IMR-90 (cell line): ENCODE data around the gene CRAMP1. TPM values are rescaled to one million over a fixed set of nuclear protein-coding genes. Genes with fewer than 3 reads are reported as not detected.

Experiments used
- ATAC-seq: fragments of 200-7000 bp; cut with Tn5 transposase; 2 replicates; pipeline ENCODE4 v1.9.1; 2020; ENCODE audit warnings: low read depth, mild to moderate bottlenecking, moderate library complexity
- BruUV-seq: library from RNA; stranded (reverse); fragments of 400-500 nt; replicated peaks from 2 replicates; lab custom pipeline; 2021; lab: Mats Ljungman, UMichigan
- CTCF ChIA-PET: fragments of 300-600 bp; formaldehyde crosslinking; extraction: SDS; loops from one replicate; lab custom pipeline; 2021; ENCODE audit warnings: antibody characterized with exemption; lab: Yijun Ruan, JAX
- POLR2A ChIA-PET: fragments of 300-600 bp; sonication (Branson Sonifier 250); formaldehyde crosslinking; loops from one replicate; lab custom pipeline; 2022; ENCODE audit warnings: antibody characterized with exemption; ENCODE audit not compliant: unreplicated experiment; lab: Charles Lee
- DNase-seq: peaks from one replicate; pipeline ENCODE4 v3.0.0; 2013
- H2AFZ ChIP-seq: replicated peaks from 2 replicates; pipeline ENCODE3; 2013; ENCODE audit warnings: low read length, mild to moderate bottlenecking; ENCODE audit not compliant: poor library complexity
- H2AK5ac ChIP-seq: 2 replicates; pipeline ENCODE4 v1.6.1; 2013; ENCODE audit warnings: low read depth, low read length, inconsistent platforms
- H2AK9ac ChIP-seq: replicated peaks from 2 replicates; pipeline ENCODE3; 2013; ENCODE audit warnings: mild to moderate bottlenecking, low read depth, low read length, moderate library complexity; ENCODE audit not compliant: poor library complexity
- H2BK120ac ChIP-seq: 2 replicates; pipeline ENCODE4 v1.6.1; 2013; ENCODE audit warnings: low read depth, low read length, inconsistent platforms
- H2BK15ac ChIP-seq: 3 replicates; pipeline ENCODE4 v1.6.1; 2013; ENCODE audit warnings: low read depth, low read length, inconsistent platforms
- H2BK20ac ChIP-seq: 2 replicates; pipeline ENCODE4 v1.6.1; 2013; ENCODE audit warnings: low read depth, mild to moderate bottlenecking, inconsistent platforms, low read length, moderate library complexity
- H2BK5ac ChIP-seq: 2 replicates; pipeline ENCODE4 v1.6.1; 2013; ENCODE audit warnings: mild to moderate bottlenecking, low read depth, low read length, inconsistent platforms; ENCODE audit not compliant: poor library complexity, severe bottlenecking
- H3K14ac ChIP-seq: replicated peaks from 2 replicates; pipeline ENCODE4 v1.6.1; 2013; ENCODE audit warnings: low read depth, low read length, inconsistent platforms
- H3K18ac ChIP-seq: 2 replicates; pipeline ENCODE4 v1.6.1; 2013; ENCODE audit warnings: low read depth, low read length, control low read depth
- H3K23ac ChIP-seq: 2 replicates; pipeline ENCODE4 v1.6.1; 2013; ENCODE audit warnings: low read depth, low read length, inconsistent platforms
- H3K27ac ChIP-seq: 2 replicates; pipeline ENCODE4 v1.5.1; 2013; ENCODE audit warnings: mild to moderate bottlenecking, control low read depth, low read length; ENCODE audit not compliant: insufficient read depth
- H3K27me3 ChIP-seq: 2 replicates; pipeline ENCODE4 v1.6.1; 2013; ENCODE audit warnings: low read length; ENCODE audit not compliant: control insufficient read depth, insufficient read depth
- H3K36me3 ChIP-seq: 2 replicates; pipeline ENCODE4 v1.6.1; 2013; ENCODE audit warnings: low read length, mixed read lengths; ENCODE audit not compliant: control insufficient read depth, insufficient read depth
- H3K4ac ChIP-seq: 2 replicates; pipeline ENCODE4 v1.6.1; 2013; ENCODE audit warnings: low read depth, low read length, inconsistent platforms
- H3K4me1 ChIP-seq: 2 replicates; pipeline ENCODE4 v1.6.1; 2013; ENCODE audit warnings: low read length, mixed read lengths; ENCODE audit not compliant: control insufficient read depth, insufficient read depth
- H3K4me2 ChIP-seq: 2 replicates; pipeline ENCODE4 v1.6.1; 2013; ENCODE audit warnings: low read depth, mild to moderate bottlenecking, control low read depth, low read length, moderate library complexity
- H3K4me3 ChIP-seq: 2 replicates; pipeline ENCODE4 v1.5.1; 2013; ENCODE audit warnings: low read depth, mild to moderate bottlenecking, control low read depth, low read length, moderate library complexity; ENCODE audit not compliant: insufficient read depth
- H3K56ac ChIP-seq: 2 replicates; pipeline ENCODE4 v1.6.1; 2013; ENCODE audit warnings: low read length, inconsistent platforms; ENCODE audit not compliant: insufficient read depth; ENCODE audit errors: extremely low read depth
- H3K79me1 ChIP-seq, 2 experiments: 2 replicates each; pipeline ENCODE4 v1.6.1; 2013; ENCODE audit warnings: low read length in 2 of 2, inconsistent platforms in 1 of 2, low read depth in 1 of 2
- H3K9ac ChIP-seq: 2 replicates; pipeline ENCODE4 v1.6.1; 2013; ENCODE audit warnings: low read depth, low read length, control low read depth
- H3K9me1 ChIP-seq: 2 replicates; pipeline ENCODE4 v1.6.1; 2013; ENCODE audit warnings: low read length, inconsistent platforms; ENCODE audit not compliant: insufficient read depth
- H3K9me3 ChIP-seq: 2 replicates; pipeline ENCODE4 v1.6.1; 2013; ENCODE audit warnings: low read length; ENCODE audit not compliant: control insufficient read depth, insufficient read depth
- H4K20me1 ChIP-seq: 2 replicates; pipeline ENCODE4 v1.6.1; 2013; ENCODE audit warnings: low read length, inconsistent platforms; ENCODE audit not compliant: insufficient read depth
- H4K5ac ChIP-seq: 2 replicates; pipeline ENCODE4 v1.6.1; 2013; ENCODE audit warnings: mild to moderate bottlenecking, low read depth, low read length, control low read depth
- H4K8ac ChIP-seq, 2 experiments: 2 replicates each; pipeline ENCODE4 v1.6.1; 2013; ENCODE audit warnings: low read depth in 2 of 2, low read length in 2 of 2, control low read depth in 1 of 2, inconsistent platforms in 1 of 2
- H4K91ac ChIP-seq: 2 replicates; pipeline ENCODE4 v1.6.1; 2013; ENCODE audit warnings: low read depth, low read length, inconsistent platforms; ENCODE audit not compliant: insufficient read depth
- BHLHE40 ChIP-seq: fragments of 150-350 bp; IDR thresholded peaks from 2 replicates; pipeline ENCODE4 v1.6.1; 2016; ENCODE audit warnings: mild to moderate bottlenecking, low read depth, low read length
- CEBPB ChIP-seq: IDR thresholded peaks from 2 replicates; pipeline ENCODE4 v1.6.1; 2012; ENCODE audit warnings: low read depth, low read length, improper control_type of control experiment
- CHD1 ChIP-seq: IDR thresholded peaks from 2 replicates; pipeline ENCODE4 v1.6.1; 2012; ENCODE audit warnings: low read depth, low read length, improper control_type of control experiment
- ELK1 ChIP-seq: fragments of 150-350 bp; IDR thresholded peaks from 2 replicates; pipeline ENCODE4 v1.6.1; 2016; ENCODE audit warnings: low read depth, mild to moderate bottlenecking, low read length, moderate library complexity, borderline replicate concordance
- FOS ChIP-seq: fragments of 150-350 bp; IDR thresholded peaks from 2 replicates; pipeline ENCODE4 v1.6.1; 2016; ENCODE audit warnings: low read depth, low read length
- MAFK ChIP-seq: IDR thresholded peaks from 2 replicates; pipeline ENCODE4 v1.6.1; 2012; ENCODE audit warnings: low read depth, low read length, improper control_type of control experiment
- MAZ ChIP-seq: IDR thresholded peaks from 2 replicates; pipeline ENCODE4 v1.6.1; 2012; ENCODE audit warnings: low read depth, mild to moderate bottlenecking, low read length, improper control_type of control experiment, moderate library complexity, borderline replicate concordance
- MXI1 ChIP-seq: IDR thresholded peaks from 2 replicates; pipeline ENCODE4 v1.6.1; 2012; ENCODE audit warnings: low read depth, mild to moderate bottlenecking, low read length, moderate library complexity, borderline replicate concordance
- NFE2L2 ChIP-seq: fragments of 150-350 bp; IDR thresholded peaks from 2 replicates; pipeline ENCODE4 v1.6.1; 2016; ENCODE audit warnings: low read depth, mild to moderate bottlenecking, low read length
- POLR2A ChIP-seq: IDR thresholded peaks from 2 replicates; pipeline ENCODE4 v1.6.1; 2012; ENCODE audit warnings: mild to moderate bottlenecking, low read depth, low read length
- RAD21 ChIP-seq: IDR thresholded peaks from 2 replicates; pipeline ENCODE4 v1.6.1; 2012; ENCODE audit warnings: low read length, improper control_type of control experiment
- RCOR1 ChIP-seq: IDR thresholded peaks from 2 replicates; pipeline ENCODE4 v1.6.1; 2012; ENCODE audit warnings: mild to moderate bottlenecking, low read length, improper control_type of control experiment; ENCODE audit not compliant: insufficient replicate concordance
- RFX5 ChIP-seq: IDR thresholded peaks from 2 replicates; pipeline ENCODE4 v1.8.0; 2012; ENCODE audit warnings: low read depth, mild to moderate bottlenecking, low read length, moderate library complexity
- SMC3 ChIP-seq: fragments of 150-350 bp; IDR thresholded peaks from 2 replicates; pipeline ENCODE4 v1.6.1; 2016; ENCODE audit warnings: low read depth, mild to moderate bottlenecking, antibody characterized with exemption, low read length, moderate library complexity
- USF2 ChIP-seq: fragments of 150-350 bp; IDR thresholded peaks from 2 replicates; pipeline ENCODE4 v1.6.1; 2017; ENCODE audit warnings: mild to moderate bottlenecking, antibody characterized with exemption, low read length, low read depth
- WGBS, 2 experiments: methylation state at CpG; one replicate each; pipeline versions ENCODE4 v1.1.5 to v1.1.7; 2013; ENCODE audit warnings: missing lambda C conversion rate in 2 of 2; ENCODE audit not compliant: insufficient read length in 1 of 2; ENCODE audit errors: extremely low coverage in 2 of 2; 5-methylcytosine and 5-hydroxymethylcytosine counted together
- dilution Hi-C: fragments of 300-500 bp; cut with HindIII; formaldehyde crosslinking; loops from one replicate; pipeline ENCODE4 v1.14.3; 2018; ENCODE audit warnings: low sequenced_read_pairs; ENCODE audit not compliant: unreplicated experiment
- in situ Hi-C: fragments of 300-500 bp; cut with MboI; formaldehyde crosslinking; loops from 3 replicates; pipeline ENCODE4 v1.14.3; 2019; ENCODE audit warnings: low sequenced_read_pairs, inconsistent platforms, mixed read lengths
- intact Hi-C: fragments of 100-400 bp; cut with micrococcal nuclease; formaldehyde crosslinking; loops from 2 replicates; pipeline ENCODE4 v1.10.0; 2022
- polyA plus RNA-seq, 3 experiments: library from polyadenylated mRNA; depleted of rRNA; stranded (reverse); fragments of >200 nt; gene quantifications; 2 replicates each; pipeline ENCODE4 v1.2.3, GENCODE V29; 2012; ENCODE audit warnings: low replicate concordance in 1 of 3
- total RNA-seq: library from RNA; depleted of rRNA; stranded (reverse); fragments of >200 nt; gene quantifications from 2 replicates; pipeline ENCODE4 v1.2.3, GENCODE V29; 2012
- TF ChIP-seq, protein P1 (sequence below): conservative IDR thresholded peaks from 2 replicates; pipeline ENCODE4 v1.5.1; 2012; ENCODE audit warnings: mild to moderate bottlenecking, low read depth, low read length, improper control_type of control experiment

The CRAMP1 gene
- total and polyA plus RNA-seq, 2 of the 4 experiments (the other 2 are of a cell fraction) = 3.2 to 12.0 TPM

DNA sequence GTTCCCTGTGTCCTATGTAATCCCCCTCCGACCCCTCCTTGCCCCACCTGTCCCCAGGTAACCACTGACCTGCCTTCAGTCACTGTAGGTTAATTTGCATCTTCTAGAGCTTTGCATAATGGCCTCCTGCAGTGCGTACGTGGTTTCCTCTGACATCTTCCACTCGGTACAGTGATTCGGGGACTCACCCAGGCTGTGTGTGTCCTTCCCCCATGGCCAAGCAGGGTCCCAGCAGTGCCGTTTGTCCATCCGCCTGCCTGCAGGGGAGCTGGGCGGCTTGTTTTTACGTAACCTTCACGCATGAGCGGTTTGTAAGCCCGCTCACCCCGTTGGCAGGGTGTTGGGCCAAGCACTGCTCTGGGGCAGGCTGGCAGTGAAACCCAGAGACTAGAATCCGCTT lies 101.8 kb downstream of the CRAMP1 start:
- CTCF ChIA-PET = no interaction called here
- Histone ChIP-seq H3K9ac (no peak overlapping the region), H4K20me1 (peaks cover 75% of the 10 kb centered on the region)

More for the DNA sequence above, 101.8 kb downstream of the CRAMP1 start:
- in situ Hi-C loops (loop anchor here (5.0 kb wide), 1 partner anchor 48 kb away; no protein-coding TSS in a partner anchor), dilution Hi-C loops (no loop called here), intact Hi-C loops (no loop called here)
- Histone ChIP-seq H3K36me3 (no peaks in the 10 kb centered on the region), H3K27ac (no peak overlapping the region), H3K18ac (no peak overlapping the region), H4K91ac (no peak overlapping the region), H2AK9ac (no peak overlapping the region), H2AFZ (no peak overlapping the region), H3K56ac (no peak overlapping the region), H3K4me1 (peaks cover 8% of the 10 kb centered on the region), H2BK120ac (no peak overlapping the region), H4K8ac (no peak overlapping the region), H3K4me3 (no peak overlapping the region), H3K79me1 (peaks cover 24 to 79% of the 10 kb centered on the region in 2 experiments), H4K5ac (no peak overlapping the region), H3K9me1 (peaks cover 31% of the 10 kb centered on the region), H3K27me3 (no peaks in the 10 kb centered on the region), H3K23ac (no peak overlapping the region), H3K14ac (no peak overlapping the region), H2BK20ac (no peak overlapping the region), H2AK5ac (no peak overlapping the region), H2BK15ac (no peak overlapping the region), H3K9me3 (no peaks in the 10 kb centered on the region), H3K4me2 (no peak overlapping the region), H3K4ac (no peak overlapping the region), H2BK5ac (no peak overlapping the region)
- 80% methylated on average over 5 of the region's 14 CpGs; no CpG with 5 or more reads in 1 of the 2 experiments for WGBS, 2 experiments
- TF ChIP-seq CEBPB (no peak), MXI1 (no peak), CHD1 (no peak), RCOR1 (no peak), SMC3 (no peak), RFX5 (no peak), FOS (no peak), ELK1 (no peak), BHLHE40 (no peak), MAFK (no peak), NFE2L2 (no peak), MAZ (no peak), POLR2A (no peak), USF2 (no peak), RAD21 (no peak)
- TF ChIP-seq, protein P1, sequence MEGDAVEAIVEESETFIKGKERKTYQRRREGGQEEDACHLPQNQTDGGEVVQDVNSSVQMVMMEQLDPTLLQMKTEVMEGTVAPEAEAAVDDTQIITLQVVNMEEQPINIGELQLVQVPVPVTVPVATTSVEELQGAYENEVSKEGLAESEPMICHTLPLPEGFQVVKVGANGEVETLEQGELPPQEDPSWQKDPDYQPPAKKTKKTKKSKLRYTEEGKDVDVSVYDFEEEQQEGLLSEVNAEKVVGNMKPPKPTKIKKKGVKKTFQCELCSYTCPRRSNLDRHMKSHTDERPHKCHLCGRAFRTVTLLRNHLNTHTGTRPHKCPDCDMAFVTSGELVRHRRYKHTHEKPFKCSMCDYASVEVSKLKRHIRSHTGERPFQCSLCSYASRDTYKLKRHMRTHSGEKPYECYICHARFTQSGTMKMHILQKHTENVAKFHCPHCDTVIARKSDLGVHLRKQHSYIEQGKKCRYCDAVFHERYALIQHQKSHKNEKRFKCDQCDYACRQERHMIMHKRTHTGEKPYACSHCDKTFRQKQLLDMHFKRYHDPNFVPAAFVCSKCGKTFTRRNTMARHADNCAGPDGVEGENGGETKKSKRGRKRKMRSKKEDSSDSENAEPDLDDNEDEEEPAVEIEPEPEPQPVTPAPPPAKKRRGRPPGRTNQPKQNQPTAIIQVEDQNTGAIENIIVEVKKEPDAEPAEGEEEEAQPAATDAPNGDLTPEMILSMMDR = no peak
- POLR2A ChIA-PET = no interaction called here
- BruUV-seq = no TSS peak
- DNase-seq (no peak), ATAC-seq (no peak)
